ENCODE measurements around the gene CHAD.
"Not testable (repeated sequence)": the region's sequence is repeated elsewhere in the genome, so short reads cannot be mapped to it uniquely, and the experiment has no call there.

The CHAD gene

DNA sequence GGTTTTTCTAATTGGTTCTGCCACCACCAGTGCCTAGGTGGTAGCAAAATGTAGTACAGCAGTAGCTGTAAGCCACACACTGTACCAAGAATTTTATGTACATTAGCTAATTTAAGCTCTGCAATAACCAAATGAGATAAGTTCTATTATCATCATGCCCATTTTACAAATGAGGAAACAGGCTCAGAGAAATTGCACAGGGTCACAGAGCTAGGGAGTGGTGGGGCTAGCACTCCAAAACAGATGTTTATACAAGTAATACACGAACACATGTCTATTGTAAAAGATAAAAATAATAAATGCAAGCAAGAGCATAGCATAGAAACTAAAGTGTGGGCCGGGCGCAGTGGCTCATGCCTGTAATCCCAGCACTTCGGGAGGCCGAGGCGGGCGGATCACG lies 23.5 kb upstream of the CHAD start:
- DNase-seq: no peak

DNA sequence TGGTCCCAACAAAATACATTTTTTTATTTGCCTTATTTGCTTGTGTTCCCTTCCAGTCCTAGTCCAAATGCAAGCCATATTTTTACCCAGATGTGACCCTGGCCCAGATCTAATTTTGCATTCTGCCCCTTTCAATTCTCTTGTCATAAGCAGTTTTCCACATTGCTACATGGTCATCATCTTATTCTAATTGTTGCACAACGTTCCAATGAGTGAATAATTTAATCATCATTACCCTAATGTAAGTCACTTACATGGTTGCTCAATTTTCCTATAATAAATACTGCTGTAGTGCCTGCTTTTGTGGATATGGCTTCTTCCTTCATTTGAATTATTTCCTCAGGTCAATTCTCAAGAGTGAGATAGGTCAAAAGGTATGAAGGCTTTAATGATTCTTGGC lies 22.8 kb upstream of the CHAD start:
- DNase-seq: no peak

- DNase-seq: no peak
Observed at GRCh38 chr17:50488880-50489279, 20.2 kb upstream of the CHAD start.

- DNase-seq: peak; percentile 15 to 35
Observed at GRCh38 chr17:50487213-50488096, 18.8 kb upstream of the CHAD start.

GRCh38 chr17:50484386-50485155 lies 15.9 kb upstream of the CHAD start:
- no peak for DNase-seq

DNA sequence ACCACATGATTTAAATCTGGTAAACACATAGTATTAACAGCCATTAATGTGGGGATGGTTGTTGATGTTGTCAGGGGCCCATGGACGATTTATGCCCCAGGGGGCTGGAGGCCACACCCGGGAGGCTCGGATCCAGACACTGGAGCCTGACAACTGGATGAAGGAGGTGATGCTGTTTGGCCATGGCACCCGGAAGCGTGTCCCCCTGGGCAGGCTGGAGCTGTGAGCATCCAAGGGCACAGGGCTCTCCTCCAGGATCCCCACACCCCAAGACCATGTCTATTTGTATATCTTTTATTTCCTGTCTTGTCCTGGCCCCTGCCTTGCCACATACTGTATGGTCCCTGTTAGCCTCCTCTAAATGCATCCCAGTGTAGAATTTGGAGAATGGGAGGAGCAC lies 14.6 kb upstream of the CHAD start:
- DNase-seq: no peak

GRCh38 chr17:50482516-50482915 lies 13.8 kb upstream of the CHAD start:
- peak; percentile 83 to 87 for DNase-seq

GRCh38 chr17:50482110-50482509 lies 13.4 kb upstream of the CHAD start:
- DNase-seq: no peak

DNA sequence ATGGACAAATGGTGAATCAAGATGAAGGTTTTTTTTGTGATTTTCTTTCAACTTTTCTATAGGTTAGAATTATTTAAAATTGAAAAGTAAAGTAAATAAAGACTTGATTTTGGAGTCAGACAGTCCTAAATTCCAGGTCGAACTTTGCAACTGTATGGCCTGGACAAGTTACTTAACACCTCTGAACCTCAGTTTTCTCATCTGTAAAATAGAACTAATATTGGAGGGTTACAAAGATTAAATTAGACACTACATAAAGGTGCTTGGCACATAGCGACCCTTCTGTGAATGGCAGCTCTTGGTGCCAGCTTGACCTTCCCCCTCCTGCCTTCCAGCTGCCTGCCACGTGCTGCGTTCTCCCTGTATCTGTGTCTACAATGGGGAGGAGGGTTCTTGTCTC lies 13.0 kb upstream of the CHAD start:
- DNase-seq: no peak

DNA sequence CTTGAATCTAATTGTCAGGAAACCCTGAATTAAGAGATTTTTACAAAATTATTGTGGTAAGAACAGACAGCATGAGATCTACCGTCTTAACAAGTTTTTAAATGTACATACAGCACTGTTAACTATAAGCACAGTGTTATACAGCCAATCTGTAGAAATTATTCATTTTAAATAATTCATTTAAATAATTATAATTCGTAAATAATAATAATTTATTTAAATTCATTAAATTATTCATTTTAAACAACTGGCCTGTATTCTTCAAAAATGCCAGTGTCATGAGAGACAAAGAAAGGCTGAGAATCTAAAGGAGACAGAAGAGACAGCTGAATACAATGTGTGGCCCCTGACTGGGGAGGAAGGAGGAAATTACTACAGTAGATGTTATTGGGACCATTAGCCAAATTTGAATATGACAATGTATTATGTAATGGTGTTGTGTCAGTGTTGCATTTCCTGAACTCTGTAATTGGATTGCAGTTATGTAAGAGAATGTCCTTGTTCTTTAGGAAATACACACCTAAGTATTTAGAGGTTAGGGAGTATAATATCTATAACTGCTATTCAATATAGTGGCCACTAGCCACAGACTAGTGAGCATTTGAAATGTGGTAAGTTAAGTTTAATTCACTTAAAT lies 12.3 kb upstream of the CHAD start:
- DNase-seq: no peak

GRCh38 chr17:50480142-50480764 lies 11.6 kb upstream of the CHAD start:
- DNase-seq: no peak

- DNase-seq: peak; percentile 72 to 75
Observed at GRCh38 chr17:50479522-50480141, 11.0 kb upstream of the CHAD start.

DNA sequence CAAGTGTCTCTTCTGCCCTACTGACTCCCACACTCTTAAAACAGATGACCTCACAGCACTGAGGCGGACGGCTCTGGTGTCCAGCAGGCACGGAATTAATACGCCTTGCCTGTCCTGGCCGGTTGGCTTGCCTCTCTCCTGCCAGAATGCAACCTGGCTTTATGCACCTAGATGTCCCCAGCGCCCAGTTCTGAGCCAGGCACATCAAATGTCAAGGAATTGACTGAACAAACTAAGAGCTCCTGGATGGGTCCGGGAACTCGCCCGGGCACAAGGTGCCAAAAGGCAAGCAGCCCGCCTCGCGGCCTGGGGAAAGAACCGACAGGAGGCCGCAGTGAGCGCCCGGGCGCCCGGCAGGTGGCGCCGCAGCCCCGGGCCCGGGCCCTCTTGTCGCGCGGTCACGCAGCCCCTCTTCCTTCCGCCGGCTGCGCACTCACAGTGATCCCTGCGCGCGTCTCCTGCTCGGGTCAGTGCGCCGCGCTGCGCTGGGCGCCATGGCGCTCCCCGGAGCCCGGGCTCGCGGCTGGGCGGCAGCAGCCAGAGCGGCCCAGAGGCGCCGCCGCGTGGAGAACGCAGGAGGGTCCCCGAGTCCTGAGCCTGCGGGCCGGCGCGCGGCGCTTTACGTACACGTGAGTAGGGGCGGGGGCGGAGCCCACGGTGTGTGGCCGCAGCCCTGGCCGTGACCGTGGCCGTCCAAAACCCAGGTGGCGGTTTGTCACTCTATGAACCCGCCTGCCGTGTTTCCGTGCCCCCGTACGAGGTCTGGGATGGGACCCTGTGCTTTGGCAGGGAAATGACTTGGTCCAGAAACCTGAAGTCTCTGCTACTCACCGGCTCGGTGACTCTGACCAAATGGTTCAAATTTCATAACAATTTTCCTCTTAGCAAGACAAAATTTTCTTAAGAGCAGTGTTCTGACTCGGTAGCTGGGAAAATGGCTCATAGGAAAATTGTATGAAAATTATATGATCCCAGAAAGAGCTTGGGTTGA lies 10.0 kb upstream of the CHAD start, which contains the start of gene RSAD1:
Gene RSAD1, plus strand, starts transcription at position 470 of the 991 bp plus-strand sequence. Its CDS starts 25 bp downstream, at position 495.
- DNase-seq: peak; percentile 82 to 85

DNA sequence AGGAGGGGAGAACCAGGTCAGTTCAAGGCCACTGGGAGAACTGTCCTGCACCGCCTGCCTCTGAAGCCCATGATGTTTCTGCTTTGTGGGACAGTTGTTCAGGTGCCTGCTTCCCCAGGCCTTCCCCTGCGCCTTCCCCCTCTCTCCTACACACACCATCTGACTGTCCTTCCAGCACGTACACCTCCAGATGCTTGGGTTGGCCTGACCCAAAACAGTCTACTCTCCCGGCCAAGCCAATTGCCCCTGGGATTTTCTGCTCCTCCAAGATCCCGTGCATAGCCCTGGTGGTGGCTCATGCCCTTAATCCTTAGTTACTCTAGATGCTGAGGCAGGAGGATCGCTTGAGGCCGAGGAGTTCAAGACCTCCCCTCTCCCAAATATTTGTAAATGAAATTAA lies 9.3 kb upstream of the CHAD start:
- no peak for DNase-seq

DNA sequence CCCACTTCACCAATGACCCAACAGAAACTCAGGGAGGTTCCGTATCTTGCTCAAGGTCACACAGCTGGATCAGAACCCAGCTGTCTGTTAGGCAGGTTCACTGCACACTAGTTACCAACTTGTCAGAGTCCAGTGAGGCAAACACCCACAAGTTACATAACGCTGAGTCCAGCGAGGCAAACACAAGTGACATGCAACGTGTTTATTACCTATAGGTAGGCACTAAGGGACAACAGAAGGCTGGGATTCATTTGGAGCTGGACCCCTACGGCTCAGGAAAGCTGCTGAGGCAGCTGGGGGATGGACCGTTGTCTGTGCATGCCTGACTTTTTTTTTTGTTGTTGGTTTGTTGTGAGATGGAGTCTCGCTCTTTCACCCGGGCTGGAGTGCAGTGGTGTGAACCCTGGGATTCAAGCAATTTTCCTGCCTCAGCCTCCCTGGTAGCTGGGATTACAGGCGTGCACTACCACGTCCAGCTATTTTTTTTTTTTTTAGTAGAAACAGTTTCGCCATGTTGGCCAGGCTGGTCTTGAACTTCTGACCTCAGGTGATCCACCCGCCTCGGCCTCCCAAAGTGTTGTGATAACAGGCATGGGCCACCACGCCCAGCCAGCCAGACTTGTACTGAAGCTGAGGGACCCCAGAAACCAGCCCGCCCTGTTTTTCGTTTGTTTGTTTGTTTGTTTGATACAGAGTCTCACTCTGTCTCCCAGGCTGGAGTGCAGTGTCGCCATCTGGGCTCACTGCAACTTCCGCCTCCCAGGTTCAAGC lies 8.1 kb upstream of the CHAD start:
- DNase-seq: no peak

GRCh38 chr17:50475775-50476544 lies 7.3 kb upstream of the CHAD start:
- DNase-seq: not testable (repeated sequence)

DNA sequence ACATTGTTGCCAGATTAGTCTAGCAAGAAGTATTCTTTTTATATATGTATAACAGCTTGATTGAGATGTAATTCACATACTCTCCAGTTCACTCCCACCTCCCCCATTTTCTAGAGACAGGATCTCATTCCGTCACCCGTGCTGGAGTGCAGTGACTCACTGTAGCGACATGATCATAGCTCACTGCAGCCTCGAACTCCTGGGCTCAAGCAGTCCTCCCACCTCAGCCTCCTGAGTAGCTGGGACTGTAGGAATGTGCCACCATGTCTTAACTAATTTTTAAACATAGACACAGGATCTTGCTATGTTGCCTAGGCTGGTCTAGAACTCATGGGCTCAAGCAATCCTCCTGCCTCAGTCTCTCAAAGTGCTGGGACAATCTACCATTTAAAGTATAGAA lies 6.7 kb upstream of the CHAD start:
- no peak for DNase-seq

DNA sequence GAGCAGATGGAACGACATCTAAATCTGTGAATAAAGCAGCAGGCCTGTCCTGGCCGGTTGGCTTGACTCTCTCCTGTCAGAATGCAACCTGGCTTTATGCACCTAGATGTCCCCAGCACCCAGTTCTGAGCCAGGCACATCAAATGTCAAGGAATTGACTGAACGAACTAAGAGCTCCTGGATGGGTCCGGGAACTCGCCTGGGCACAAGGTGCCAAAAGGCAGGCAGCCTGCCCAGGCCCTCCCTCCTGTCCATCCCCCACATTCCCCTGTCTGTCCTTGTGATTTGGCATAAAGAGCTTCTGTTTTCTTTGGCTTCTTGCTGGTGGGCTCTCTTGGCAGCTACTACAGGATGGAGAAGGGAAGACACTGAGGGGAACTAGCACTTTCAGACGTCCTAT lies 5.8 kb upstream of the CHAD start:
- DNase-seq: no peak

GRCh38 chr17:50473901-50474300 lies 5.2 kb upstream of the CHAD start:
- no peak for DNase-seq

DNA sequence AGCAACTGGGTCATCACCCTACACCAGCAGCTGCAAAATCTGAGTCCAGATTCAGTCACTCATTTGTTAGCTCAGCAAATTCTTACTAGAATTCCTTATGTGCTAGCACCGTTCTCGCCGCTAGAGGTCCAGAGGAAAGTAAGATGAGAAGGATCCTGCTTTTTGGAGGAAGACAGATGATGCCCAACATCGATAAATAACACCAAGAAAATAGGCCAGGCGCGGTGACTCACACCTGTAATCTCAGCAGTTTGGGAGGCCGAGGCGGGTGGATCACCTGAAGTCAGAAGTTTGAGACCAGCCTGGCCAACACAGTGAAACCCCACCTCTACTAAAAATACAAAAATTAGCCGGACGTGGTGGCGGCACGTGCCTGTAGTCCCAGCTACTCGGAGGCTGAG lies 4.1 kb upstream of the CHAD start:
- not testable (repeated sequence) for DNase-seq

Measured in activated CD4-positive, alpha-beta T cell treated with anti-CD3 and anti-CD28 coated beads, Interleukin-2, amount 50 U/mL, for 48 hours (primary cell).